A673 (cell line): ENCODE results near the gene NRIP2.

Experiments
- CTCF ChIP-seq: fragments of 300-800, 200-600 bp; sonication (generic); conservative IDR thresholded peaks from 2 replicates; pipeline ENCODE4 v1.5.1; 2017; ENCODE audit warnings: low read depth, mild to moderate bottlenecking, antibody characterized with exemption, low read length, moderate library complexity, mixed read lengths
- EZH2 ChIP-seq: fragments of 200-600 bp; sonication (generic); IDR thresholded peaks from 2 replicates; pipeline ENCODE4 v1.6.1; 2017; ENCODE audit warnings: borderline replicate concordance, low read depth, mild to moderate bottlenecking, mixed read lengths, antibody characterized with exemption, low read length; ENCODE audit not compliant: poor library complexity, severe bottlenecking

GRCh38 chr12:2804393-2805142 is 30.3 kb downstream of the NRIP2 start:
- no peak for TF ChIP-seq CTCF
- TF ChIP-seq EZH2: no peak
